Esophagus mucosa (tissue), 1 donor: ENCODE results near the gene SNX30. TPM values are rescaled to one million over a fixed set of nuclear protein-coding genes. Genes with fewer than 3 reads are reported as not detected.

ENCODE experiments used
- ATAC-seq: fragments of 200-7000 bp; cut with Tn5 transposase; one replicate; pipeline ENCODE4 v1.9.1; 2020
- total RNA-seq: library from RNA; stranded (reverse); gene quantifications from one replicate; pipeline ENCODE4 v1.2.4, GENCODE V29; 2023
- donor health status: DM: yes; HTN: yes; CAD: no.

SNX30 gene
- total RNA-seq, 1 donor from 2014 or later = 8.5 TPM

DNA sequence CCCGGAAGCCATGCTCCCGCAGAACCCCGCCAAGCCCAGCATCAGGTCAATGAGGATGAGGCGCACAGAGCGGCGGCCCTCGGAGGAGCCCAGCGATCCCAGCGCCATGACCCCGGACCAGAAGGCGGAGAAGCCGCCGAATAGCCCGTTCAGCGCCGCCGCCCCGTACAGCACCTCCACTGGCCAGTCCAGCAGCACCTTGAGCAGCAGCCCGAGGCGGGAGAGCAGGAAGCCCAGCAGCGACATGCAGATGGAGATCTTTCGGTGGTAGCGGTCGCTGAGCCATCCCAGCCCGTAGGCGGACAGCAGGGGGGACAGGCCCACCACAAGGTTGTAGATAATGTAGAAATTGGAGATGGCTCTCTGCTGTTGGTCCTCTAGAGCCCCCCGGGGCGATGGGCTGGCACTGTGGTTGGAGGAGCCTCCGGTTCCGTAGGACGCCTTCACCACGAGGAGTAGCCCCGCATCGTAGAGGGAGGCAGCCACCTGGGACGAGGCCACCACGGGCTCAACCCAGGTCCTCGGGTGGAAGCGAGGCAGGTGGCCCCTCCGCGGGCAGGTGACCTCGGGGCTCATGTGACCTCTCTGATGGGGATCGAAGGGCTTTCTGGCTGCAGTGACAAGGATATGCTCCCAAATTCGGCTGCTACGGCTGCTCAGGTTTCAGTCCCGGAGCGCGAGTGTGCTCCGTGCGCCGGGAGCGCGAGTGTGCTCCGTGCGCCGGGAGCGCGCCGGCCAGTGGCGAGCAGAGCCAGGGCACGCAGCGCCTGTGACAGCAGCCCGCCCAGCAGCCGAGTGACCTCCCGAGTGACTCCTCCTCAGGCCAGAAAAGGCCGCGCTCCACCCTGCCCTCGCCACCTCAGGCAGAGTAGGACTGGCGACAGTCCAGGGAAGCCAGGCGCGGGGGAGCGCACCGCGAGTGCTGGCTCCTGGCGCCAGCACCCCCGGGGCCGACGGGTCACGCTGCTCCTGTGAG is 139.8 kb downstream of the SNX30 start, which contains the start of gene SLC46A2:
TSS of gene SLC46A2 (minus strand) at position 771 of the 976 bp plus-strand sequence. CDS start at position 576, 195 bp downstream.
- peak; percentile 64 for ATAC-seq

DNA sequence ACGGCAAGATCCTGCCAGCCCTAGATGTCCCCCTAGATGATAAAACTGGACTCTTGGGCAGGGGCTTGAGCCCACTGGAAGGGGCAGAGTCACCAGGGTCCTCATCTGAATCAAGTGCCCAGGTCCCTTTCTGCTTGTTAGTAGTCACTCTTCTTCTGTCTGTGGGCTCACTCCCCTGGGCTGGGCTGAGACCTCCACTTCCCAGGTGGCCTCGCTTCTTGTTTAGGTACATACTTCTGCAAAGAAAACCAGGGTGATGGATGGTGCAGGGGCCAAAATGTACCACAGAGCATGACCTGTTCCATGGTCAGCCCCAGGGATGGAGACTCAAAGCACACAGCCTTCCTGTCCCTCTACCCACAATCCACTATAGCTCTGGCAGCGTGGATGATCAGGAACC is 141.0 kb downstream of the SNX30 start:
- ATAC-seq = no peak

DNA sequence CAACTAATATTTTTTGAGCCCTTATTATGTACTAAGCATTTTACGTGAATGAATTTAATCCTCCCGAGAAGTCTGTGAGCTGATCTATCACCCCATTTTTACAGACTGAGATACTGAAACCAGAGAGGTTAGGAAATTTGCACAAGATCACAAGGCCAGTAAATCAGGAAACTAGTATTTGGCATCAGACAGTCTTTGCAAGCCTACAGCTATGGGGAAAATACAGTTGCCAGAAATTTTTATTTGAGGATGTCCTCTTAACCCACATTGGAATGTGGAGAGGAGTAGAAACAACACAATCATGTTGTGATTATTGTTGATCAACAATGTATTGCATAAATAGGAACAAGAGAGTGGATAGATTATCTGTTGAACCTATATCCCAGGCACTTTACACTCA is 142.4 kb downstream of the SNX30 start:
- no peak for ATAC-seq

DNA sequence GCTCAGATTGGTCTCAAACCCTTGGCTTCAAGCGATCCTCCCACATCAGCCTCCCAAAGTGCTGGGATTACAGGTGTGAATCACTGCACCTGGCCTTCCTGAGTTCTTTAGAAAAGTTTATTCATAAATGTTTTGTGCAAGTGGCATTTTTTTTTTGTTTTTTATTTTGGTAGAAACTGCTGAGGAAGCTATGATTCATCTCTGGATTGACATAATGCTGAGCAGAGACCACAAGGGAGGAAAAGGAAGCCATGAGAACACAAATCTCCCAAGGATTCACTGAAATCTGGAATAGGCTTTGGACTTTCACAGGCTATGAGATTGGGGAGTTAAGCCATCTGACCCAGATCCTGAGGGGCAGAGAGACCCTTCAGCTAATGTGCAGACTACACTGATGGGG is 143.5 kb downstream of the SNX30 start:
- no peak for ATAC-seq

DNA sequence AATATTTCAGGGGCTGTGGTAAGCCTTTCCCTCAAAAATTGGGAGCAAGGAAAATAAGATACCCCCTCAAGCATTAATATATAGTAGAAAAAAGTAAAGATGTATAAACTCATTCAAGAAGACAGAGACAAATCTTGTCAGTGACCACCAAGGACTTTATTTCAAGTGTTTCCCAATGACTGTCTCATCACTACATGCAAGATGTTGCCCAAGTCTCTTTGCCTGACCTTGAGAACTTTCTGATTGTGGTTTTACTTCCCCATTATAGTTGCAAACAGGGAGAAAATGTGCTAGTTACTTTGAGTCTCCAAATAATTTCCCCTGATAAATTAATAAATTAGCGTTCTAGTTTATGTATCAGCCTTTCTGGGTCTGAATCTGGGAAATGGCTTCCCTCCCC is 144.1 kb downstream of the SNX30 start:
- no peak for ATAC-seq

GRCh38 chr9:112896131-112896530 is 145.6 kb downstream of the SNX30 start:
- no peak for ATAC-seq

DNA sequence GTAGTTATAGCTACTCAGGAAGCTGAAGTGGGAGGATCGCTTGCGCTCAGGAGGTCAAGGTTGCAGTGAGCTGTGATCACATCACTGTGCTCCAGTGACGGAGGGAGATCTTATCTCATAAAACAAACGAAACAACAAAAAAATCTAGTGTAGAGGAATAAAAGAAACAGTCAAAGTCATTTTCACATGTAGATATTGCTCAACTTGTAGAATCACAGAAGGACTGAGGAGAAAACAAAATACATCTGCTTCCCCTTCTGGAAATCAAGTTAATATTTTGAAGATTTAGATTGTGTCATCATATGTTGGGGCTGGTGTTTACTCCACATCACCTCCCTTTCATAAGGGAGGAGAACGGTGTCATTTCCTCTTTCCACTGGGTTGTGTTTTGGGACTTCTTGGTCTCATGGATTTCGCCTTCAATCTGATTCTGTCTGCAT is 148.3 kb downstream of the SNX30 start:
- no peak for ATAC-seq

DNA sequence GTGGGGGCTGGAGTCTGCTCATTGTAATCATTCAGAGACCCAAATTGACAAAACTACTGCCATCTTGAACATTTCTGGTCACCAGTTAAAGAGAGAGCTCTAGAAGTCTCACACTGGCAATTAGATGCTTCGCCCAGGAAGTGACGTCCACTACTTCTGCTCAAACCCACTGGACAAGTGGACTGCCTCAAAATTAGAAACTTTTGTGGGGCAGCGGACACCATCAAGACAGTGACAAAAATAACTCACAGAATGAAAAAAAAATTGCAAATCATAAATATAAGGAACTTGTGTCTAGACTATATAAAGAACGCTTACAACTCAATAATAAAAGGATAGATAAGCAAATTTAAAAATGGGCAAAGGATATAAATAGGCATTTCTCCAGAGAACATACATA is 149.9 kb downstream of the SNX30 start:
- no peak for ATAC-seq

- ATAC-seq = no peak
Observed at GRCh38 chr9:112900901-112901300, 150.3 kb downstream of the SNX30 start.

DNA sequence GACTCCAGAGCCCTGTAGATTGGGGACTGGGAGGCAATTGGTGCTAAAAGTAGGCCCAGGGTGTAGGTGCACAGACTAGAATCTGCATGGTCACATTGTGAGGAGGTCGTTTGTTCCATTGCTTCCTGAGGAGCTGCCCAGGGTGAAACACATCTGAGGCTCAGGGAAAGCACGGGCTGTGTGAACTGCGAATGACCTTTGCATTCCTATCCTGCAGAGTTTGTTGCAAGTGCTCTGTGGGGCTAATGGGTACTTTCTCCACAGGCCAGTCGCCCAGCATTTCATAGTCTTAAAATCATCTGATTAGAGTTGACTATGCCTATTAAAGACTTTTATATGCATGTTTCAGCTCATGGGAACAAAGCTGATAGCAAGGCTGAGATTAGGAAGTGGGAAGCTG is 154.5 kb downstream of the SNX30 start:
- ATAC-seq = no peak

GRCh38 chr9:112911736-112912135 is 161.2 kb downstream of the SNX30 start:
- ATAC-seq = no peak

GRCh38 chr9:112912636-112913035 is 162.1 kb downstream of the SNX30 start:
- ATAC-seq = no peak

DNA sequence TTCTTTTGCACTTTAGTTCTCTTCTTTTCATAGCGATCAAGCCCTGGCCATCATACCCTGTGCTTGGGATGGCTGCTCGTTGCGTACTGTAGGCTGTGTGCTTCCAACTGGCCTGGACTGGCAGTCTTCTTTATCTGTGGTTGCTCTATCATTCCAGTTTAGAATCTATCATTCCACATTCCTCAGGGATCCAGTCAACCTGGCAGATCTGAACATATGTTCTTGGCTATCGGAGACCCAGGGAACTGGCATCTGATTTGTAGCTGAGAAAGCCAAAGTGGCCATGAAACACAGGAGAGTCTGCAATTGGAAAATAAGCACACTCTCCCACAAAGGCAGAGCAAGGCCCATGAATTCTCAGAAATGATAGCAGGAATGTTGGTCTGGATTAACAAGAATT is 162.8 kb downstream of the SNX30 start:
- no peak for ATAC-seq

GRCh38 chr9:112914524-112914923 is 164.0 kb downstream of the SNX30 start:
- ATAC-seq = no peak

DNA sequence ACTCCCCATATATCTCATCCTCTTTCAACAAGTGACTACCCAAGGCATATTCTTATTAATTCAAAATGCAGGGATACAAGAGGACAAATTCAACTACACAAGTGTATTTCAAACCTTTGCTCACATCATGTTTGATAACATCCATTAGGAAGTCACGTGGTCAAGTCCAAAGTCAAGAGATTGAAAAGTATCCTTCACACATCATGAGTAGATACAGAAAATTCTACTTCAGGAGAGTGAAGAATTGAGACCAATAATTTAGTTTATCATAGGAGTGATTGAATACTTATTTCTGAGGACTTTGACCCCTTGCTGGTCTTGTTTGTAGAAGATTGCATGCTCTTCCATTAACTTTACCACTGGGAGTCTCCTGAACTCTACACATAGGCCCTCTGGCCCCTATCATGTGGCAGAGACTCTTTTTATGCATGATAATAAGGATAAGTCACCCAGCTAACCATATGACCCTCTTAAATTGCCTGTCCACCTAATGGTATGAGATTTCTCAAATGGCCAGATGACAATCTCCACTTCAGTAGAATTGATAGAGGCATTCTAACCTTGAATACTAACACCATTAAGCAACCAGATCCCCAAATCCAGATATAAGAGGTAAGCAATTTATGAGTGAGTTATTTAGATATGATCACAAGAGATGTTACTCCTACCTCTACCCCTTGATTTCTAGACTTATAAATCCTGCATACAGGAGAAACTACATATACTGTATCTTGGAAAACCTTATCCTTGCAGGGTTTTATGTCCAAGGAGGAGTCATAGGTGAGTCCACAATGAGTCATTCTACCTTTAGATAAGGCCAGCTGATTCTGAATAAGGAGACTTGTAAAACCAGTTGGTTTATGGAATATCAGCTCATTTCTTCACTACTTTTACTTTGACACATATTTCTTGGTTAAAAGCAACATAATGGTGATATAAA is 166.8 kb downstream of the SNX30 start:
- ATAC-seq = peak; percentile 38

DNA sequence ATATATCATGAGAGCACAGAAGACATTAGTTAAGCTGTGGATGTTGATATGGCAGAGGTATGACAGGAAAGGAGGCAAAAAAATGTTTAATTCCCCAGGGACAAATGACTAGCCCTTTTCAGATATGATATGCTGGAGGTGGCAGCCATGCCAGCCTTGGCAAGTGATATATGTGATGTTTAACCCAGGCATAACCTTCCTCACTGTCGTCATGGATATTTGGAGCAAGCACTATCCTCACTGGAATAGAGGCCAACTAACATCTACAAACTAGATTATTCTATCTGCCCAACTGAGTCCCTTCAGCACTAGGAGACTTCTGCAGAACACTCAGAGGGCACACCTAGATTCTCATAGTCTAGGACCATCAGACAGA is 167.4 kb downstream of the SNX30 start:
- ATAC-seq = no peak

- peak; percentile 52 for ATAC-seq
Observed at GRCh38 chr9:112921549-112921948, 171.0 kb downstream of the SNX30 start.

Other genes starting within 250 kb of the SNX30 start
- 16.3 TPM for gene INIP, start 32.6 kb upstream of the SNX30 start, total RNA-seq
- gene SLC46A2, start 140.1 kb downstream of the SNX30 start, total RNA-seq = 0.44 TPM